Testis (tissue), 2 donors: ENCODE results near the gene POMP.

Source experiments
- CTCF ChIP-seq, 3 experiments: fragments of 450-650 bp in 2 of 3; fragments of 200-600 bp in 1 of 3; sonication (generic) in 1 of 3; IDR thresholded peaks; one replicate each; pipeline ENCODE4 v1.5.1; 2016 to 2019; ENCODE audit warnings: antibody characterized with exemption in 3 of 3, mild to moderate bottlenecking in 2 of 3, moderate library complexity in 1 of 3
- POLR2A ChIP-seq: fragments of 450-650 bp; IDR thresholded peaks from one replicate; pipeline ENCODE4 v1.6.1; 2017; ENCODE audit warnings: antibody characterized with exemption, mild to moderate bottlenecking, moderate library complexity

- TF ChIP-seq CTCF (IDR thresholded peaks at IDR 0.05) (no peak), POLR2A (no peak)
Measured at GRCh38 chr13:28699246-28699645, 40.3 kb downstream of the POMP start.
